Kidney (tissue), 14 donors: ENCODE measurements around the gene RAD51B. TPM values are rescaled to one million over a fixed set of nuclear protein-coding genes. Genes with fewer than 3 reads are reported as not detected.

Experiments
- DNase-seq, 5 donors: peaks; one replicate each; pipeline ENCODE4 v3.0.0-alpha.2; 2013 to 2020
- FAIRE-seq: peaks from 2 replicates; lab custom pipeline; 2012; peaks lifted over from hg19 to GRCh38; lab: Jason Lieb, UNC
- H3K27ac ChIP-seq, 2 donors: one replicate each; pipeline ENCODE4 v1.7.0; 2013; ENCODE audit warnings: low read depth in 2 of 2, low read length in 2 of 2, inconsistent platforms in 1 of 2
- H3K27me3 ChIP-seq: one replicate; pipeline ENCODE4 v1.7.1; 2013; ENCODE audit warnings: low read length, inconsistent platforms; ENCODE audit not compliant: control insufficient read depth, insufficient read depth
- H3K36me3 ChIP-seq, 3 donors: one replicate each; pipeline versions ENCODE4 v1.7.0 to v1.7.1; 2013; ENCODE audit warnings: low read length in 3 of 3, control low read depth in 1 of 3, inconsistent platforms in 1 of 3; ENCODE audit not compliant: insufficient read depth in 3 of 3, control insufficient read depth in 2 of 3
- H3K4me1 ChIP-seq, 3 donors: one replicate each; pipeline versions ENCODE4 v1.7.0 to v1.7.1; 2013; ENCODE audit warnings: low read length in 3 of 3, inconsistent platforms in 1 of 3, low read depth in 1 of 3; ENCODE audit not compliant: control insufficient read depth in 2 of 3, insufficient read depth in 2 of 3
- H3K4me3 ChIP-seq, 3 donors: one replicate each; pipeline versions ENCODE4 v1.7.0 to v1.8.1; 2013; ENCODE audit warnings: low read length in 3 of 3, control low read depth in 1 of 3, inconsistent platforms in 1 of 3
- H3K9ac ChIP-seq, 3 donors: one replicate each; pipeline versions ENCODE4 v1.7.0 to v1.7.1; 2013; ENCODE audit warnings: low read length in 3 of 3, control low read depth in 1 of 3, inconsistent platforms in 1 of 3
- H3K9me3 ChIP-seq, 3 donors: one replicate each; pipeline versions ENCODE4 v1.7.0 to v1.7.1; 2013; ENCODE audit warnings: low read length in 3 of 3, control low read depth in 1 of 3, inconsistent platforms in 1 of 3; ENCODE audit not compliant: control insufficient read depth in 2 of 3, insufficient read depth in 1 of 3
- intact Hi-C: fragments of 100-400 bp; cut with DNase I; formaldehyde crosslinking; loops from one replicate; pipeline ENCODE4 v1.11.1; 2022
- polyA plus RNA-seq: library from polyadenylated mRNA; stranded (reverse); fragments of 350-450 nt; fragmentation: Illumina TruSeq; extraction: RNeasy Lipid Tissue Mini Kit (QIAGEN cat#74804); gene quantifications from one replicate; pipeline ENCODE4 v1.2.3, GENCODE V29; 2014; ENCODE audit warnings: low read depth, low replicate concordance; ENCODE audit not compliant: insufficient read depth
- total RNA-seq: library from RNA; stranded (reverse); fragmentation: NEBNext Ultra II Directional; extraction: Animal tissue kit (Norgen Biotek cat#: 25700); gene quantifications from one replicate; pipeline ENCODE4 v1.2.1, GENCODE V29; 2021
- TF ChIP-seq, protein P1 (sequence below): IDR thresholded peaks from 3 replicates; pipeline ENCODE4 v1.5.1; 2012; ENCODE audit warnings: mild to moderate bottlenecking, moderate library complexity, borderline replicate concordance; ENCODE audit not compliant: insufficient read depth; ENCODE audit errors: extremely low read depth
- donor health status: control.
- donor health status: control.
- donor health status: control.
- donor health status: control.
- donor health status: control.
- donor health status: DM: yes; HTN: yes; CAD: no.
- donor health status: Normal renal cell carcinoma (clear cell type).

RAD51B gene
- total and polyA plus RNA-seq, 2 donors from 2014 or later, result 6.9 to 18.0 TPM

DNA sequence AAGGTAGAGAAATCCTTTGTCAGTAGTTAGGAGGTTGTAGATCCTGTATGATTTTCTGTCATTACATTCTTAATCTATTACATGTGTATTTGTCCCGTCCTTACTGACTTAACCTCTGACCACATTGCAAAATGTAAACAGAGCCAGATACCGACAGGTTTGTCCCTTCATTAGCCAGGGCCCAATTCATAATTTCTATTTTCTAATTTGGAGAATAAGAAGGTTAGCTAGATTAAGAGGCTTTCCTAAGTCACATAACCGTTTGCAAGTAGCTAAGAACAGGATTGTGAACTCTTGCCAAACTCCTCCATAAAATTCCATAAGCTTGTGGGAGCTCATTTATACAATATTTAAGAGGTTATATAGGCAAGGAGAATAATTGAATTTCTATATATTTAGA is 352.6 kb downstream of the RAD51B start:
- Histone ChIP-seq H3K9me3 (no peaks in the 10 kb centered on the region), H3K4me1 (peaks cover 9 to 17% (median 16%) of the 10 kb centered on the region in 3 donors), H3K36me3 (no peaks in the 10 kb centered on the region), H3K9ac (no peak overlapping the region), H3K27ac (peak overlapping the region; percentile 74 to 82), H3K27me3 (no peaks in the 10 kb centered on the region), H3K4me3 (no peak overlapping the region)
- FAIRE-seq, result no peak
- TF ChIP-seq, protein P1, sequence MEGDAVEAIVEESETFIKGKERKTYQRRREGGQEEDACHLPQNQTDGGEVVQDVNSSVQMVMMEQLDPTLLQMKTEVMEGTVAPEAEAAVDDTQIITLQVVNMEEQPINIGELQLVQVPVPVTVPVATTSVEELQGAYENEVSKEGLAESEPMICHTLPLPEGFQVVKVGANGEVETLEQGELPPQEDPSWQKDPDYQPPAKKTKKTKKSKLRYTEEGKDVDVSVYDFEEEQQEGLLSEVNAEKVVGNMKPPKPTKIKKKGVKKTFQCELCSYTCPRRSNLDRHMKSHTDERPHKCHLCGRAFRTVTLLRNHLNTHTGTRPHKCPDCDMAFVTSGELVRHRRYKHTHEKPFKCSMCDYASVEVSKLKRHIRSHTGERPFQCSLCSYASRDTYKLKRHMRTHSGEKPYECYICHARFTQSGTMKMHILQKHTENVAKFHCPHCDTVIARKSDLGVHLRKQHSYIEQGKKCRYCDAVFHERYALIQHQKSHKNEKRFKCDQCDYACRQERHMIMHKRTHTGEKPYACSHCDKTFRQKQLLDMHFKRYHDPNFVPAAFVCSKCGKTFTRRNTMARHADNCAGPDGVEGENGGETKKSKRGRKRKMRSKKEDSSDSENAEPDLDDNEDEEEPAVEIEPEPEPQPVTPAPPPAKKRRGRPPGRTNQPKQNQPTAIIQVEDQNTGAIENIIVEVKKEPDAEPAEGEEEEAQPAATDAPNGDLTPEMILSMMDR, result no peak
- no peak for DNase-seq
- intact Hi-C loops, result no loop called here

DNA sequence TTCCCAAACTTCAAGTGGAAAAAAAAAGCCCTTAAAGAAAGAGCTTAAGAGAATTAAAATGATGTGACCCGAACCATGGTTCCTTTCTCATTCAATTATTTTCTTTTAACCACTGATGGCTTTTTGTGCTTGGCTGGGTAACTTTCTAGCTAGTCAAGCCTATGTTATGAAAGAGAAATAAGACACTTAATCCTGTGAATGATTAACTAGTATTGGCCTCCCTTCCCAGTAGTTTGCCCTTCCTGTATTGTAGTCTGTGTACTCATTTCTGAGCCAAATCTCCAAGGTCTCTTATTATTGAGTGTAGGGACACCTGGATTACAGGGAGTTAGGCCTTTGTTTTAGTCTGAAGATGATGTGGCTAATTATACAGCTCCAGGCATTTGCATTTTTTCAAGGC is 353.0 kb downstream of the RAD51B start:
- TF ChIP-seq, protein P1, result no peak
- H3K36me3 ChIP-seq, result no peaks in the 10 kb centered on the region
- H3K9ac ChIP-seq, result peak overlapping the region in 1 of 3 donors; percentile 6
- FAIRE-seq (peak; percentile 98), DNase-seq (peak in 2 of 5 donors; percentile 88 to 91)
- no peak overlapping the region for H3K4me3 ChIP-seq
- no peaks in the 10 kb centered on the region for H3K27me3 ChIP-seq
- intact Hi-C loops, result no loop called here
- H3K4me1 ChIP-seq, result peaks cover 9 to 17% (median 16%) of the 10 kb centered on the region in 3 donors
- no peaks in the 10 kb centered on the region for H3K9me3 ChIP-seq
- peak overlapping the region; percentile 72 to 82 for H3K27ac ChIP-seq

DNA sequence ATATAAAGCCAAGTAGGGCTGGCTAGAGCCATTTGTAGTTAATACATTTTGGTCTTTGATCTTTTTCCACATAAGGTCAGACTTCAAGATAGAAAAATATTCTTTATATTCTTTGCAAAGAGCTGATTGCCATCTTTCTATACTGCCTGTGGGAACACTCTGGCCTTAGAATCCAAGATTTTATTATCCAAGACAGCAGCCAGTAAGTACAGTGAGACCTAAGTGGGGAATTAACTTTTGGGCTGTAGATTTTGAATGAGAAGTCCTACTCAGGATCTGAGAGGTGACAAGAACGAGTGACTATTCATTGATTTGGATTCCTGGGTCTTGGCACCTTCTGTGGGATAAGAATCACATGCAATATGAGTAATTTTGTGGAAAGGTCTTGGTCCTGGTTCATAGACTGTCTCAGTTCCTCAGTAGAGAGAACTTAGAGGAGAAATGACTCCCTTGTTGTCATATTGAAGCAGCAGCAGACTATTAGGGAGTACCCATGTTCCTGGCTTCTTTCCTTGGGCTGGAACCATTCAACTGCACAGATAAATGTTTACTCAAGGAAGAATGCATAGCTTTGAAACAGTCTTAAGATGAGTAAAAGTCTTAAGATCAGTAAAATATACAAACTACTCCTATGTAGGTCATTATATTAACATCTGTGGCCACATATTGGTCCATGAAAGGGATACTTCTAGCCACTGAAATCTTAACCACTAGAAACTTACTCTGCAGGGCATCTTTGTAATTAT is 353.8 kb downstream of the RAD51B start:
- intact Hi-C loops, result no loop called here
- FAIRE-seq, result no peak
- no peak for DNase-seq
- H3K9me3 ChIP-seq, result no peaks in the 10 kb centered on the region
- no peaks in the 10 kb centered on the region for H3K27me3 ChIP-seq
- H3K4me1 ChIP-seq, result peaks cover 11 to 17% (median 13%) of the 10 kb centered on the region in 3 donors
- TF ChIP-seq, protein P1, result no peak
- H3K9ac ChIP-seq, result no peak overlapping the region
- H3K36me3 ChIP-seq, result no peaks in the 10 kb centered on the region
- no peak overlapping the region for H3K4me3 ChIP-seq
- H3K27ac ChIP-seq, result peak overlapping the region; percentile 72 to 82

DNA sequence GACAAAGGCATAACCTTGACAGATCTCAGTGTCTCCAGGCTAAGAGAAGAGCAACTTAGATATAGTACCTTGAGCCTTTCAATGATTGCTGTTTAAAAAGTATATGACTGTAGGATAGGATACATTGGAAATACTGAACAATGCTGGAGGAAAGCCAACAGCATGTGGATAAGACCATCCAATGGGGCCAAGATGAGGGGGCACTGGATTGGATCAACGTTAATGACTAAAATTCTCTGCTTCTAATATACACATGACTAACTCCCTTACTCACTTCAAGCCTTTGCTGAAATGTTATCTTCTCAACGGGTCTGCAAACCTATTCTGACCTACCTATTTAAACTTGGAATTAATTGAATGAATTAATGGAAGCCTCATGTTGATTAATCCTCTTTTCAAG is 354.9 kb downstream of the RAD51B start:
- H3K4me1 ChIP-seq, result peaks cover 11 to 17% (median 13%) of the 10 kb centered on the region in 3 donors
- intact Hi-C loops, result no loop called here

More for the DNA sequence above, 354.9 kb downstream of the RAD51B start:
- Histone ChIP-seq H3K4me3 (no peak overlapping the region), H3K27ac (peak overlapping the region; percentile 18 to 72), H3K9ac (no peak overlapping the region), H3K9me3 (no peaks in the 10 kb centered on the region), H3K27me3 (no peaks in the 10 kb centered on the region), H3K36me3 (no peaks in the 10 kb centered on the region)
- DNase-seq (no peak), FAIRE-seq (no peak)
- TF ChIP-seq, protein P1, result no peak
